ENCODE data around the gene MKNK2.

The MKNK2 gene

GRCh38 chr19:2041683-2042484 is 9.2 kb downstream of the MKNK2 start:
- peak; percentile 86 for DNase-seq (ENCODE audit: low read depth)

GRCh38 chr19:2041433-2041682 is 9.7 kb downstream of the MKNK2 start:
- no peak for TF ChIP-seq MYC (IDR thresholded peaks at IDR 0.05; ENCODE audit: low read depth, low read length)
- TF ChIP-seq, protein P1, sequence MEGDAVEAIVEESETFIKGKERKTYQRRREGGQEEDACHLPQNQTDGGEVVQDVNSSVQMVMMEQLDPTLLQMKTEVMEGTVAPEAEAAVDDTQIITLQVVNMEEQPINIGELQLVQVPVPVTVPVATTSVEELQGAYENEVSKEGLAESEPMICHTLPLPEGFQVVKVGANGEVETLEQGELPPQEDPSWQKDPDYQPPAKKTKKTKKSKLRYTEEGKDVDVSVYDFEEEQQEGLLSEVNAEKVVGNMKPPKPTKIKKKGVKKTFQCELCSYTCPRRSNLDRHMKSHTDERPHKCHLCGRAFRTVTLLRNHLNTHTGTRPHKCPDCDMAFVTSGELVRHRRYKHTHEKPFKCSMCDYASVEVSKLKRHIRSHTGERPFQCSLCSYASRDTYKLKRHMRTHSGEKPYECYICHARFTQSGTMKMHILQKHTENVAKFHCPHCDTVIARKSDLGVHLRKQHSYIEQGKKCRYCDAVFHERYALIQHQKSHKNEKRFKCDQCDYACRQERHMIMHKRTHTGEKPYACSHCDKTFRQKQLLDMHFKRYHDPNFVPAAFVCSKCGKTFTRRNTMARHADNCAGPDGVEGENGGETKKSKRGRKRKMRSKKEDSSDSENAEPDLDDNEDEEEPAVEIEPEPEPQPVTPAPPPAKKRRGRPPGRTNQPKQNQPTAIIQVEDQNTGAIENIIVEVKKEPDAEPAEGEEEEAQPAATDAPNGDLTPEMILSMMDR (IDR thresholded peaks at IDR 0.05; ENCODE audit: low read depth, low read length): no peak
- TF ChIP-seq, protein P2, sequence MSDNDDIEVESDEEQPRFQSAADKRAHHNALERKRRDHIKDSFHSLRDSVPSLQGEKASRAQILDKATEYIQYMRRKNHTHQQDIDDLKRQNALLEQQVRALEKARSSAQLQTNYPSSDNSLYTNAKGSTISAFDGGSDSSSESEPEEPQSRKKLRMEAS (IDR thresholded peaks at IDR 0.05; ENCODE audit: low read depth, low read length): no peak
- TF ChIP-seq POLR2A (IDR thresholded peaks at IDR 0.05; ENCODE audit: extremely low read depth, insufficient read length): no peak
- H3K4me3 ChIP-seq (ENCODE audit: low read depth, low read length): no peak overlapping the region
- DNase-seq (ENCODE audit: low read depth): no peak

More at GRCh38 chr19:2041683-2042484, 9.2 kb downstream of the MKNK2 start:
- TF ChIP-seq, protein P2 (IDR thresholded peaks at IDR 0.05; ENCODE audit: low read depth, low read length): no peak
- H3K4me3 ChIP-seq (ENCODE audit: low read depth, low read length): no peak overlapping the region

DNA sequence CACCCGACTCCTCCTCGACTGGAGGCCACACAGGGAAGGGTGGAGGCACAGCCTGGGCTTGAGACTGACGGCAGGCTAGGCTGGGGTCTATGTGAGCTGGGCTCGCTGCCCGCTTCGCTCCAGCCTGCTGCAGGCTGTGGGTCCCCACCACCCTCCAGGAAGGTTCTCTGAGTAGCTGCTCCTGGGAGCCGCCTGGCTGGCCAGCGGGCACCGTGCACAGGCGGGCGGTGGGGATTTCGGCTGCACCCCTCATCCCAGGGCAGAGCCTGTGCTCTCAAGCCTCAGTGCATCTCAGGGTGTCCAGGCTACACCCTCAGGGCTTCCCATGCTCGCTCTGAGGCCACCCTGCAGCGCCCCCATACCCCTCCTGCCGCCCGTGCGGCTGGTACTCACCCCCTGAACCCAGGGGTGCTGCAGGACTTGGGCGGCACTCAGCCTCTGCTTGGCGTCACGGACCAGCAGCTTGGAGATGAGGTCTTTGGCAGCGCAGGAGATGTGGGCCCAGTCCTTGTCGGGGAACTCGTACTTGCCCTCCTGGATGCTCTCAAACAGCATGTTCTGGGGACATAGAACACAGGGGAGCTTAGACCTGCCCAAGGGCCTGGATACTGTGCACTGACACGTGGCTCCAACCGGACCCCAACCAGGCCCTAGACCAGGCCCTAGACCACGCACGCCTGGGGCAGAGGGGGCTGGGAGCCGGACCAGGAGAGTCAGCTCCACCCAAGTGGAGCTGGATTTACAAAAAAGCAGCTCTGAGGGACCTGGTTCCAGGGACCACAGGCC is 10.2 kb downstream of the MKNK2 start:
- DNase-seq (ENCODE audit: low read depth): no peak
- H3K4me3 ChIP-seq (ENCODE audit: low read depth, low read length): no peak overlapping the region
- TF ChIP-seq POLR2A (IDR thresholded peaks at IDR 0.05; ENCODE audit: extremely low read depth, insufficient read length): no peak
- TF ChIP-seq, protein P2 (IDR thresholded peaks at IDR 0.05; ENCODE audit: low read depth, low read length): no peak
- TF ChIP-seq MYC (IDR thresholded peaks at IDR 0.05; ENCODE audit: low read depth, low read length): no peak
- TF ChIP-seq, protein P1 (IDR thresholded peaks at IDR 0.05; ENCODE audit: low read depth, low read length): no peak

GRCh38 chr19:2039959-2040646 is 10.9 kb downstream of the MKNK2 start:
- H3K4me3 ChIP-seq (ENCODE audit: low read depth, low read length): no peak overlapping the region
- DNase-seq (ENCODE audit: low read depth): no peak
- TF ChIP-seq, protein P1 (IDR thresholded peaks at IDR 0.05; ENCODE audit: low read depth, low read length): no peak
- TF ChIP-seq MYC (IDR thresholded peaks at IDR 0.05; ENCODE audit: low read depth, low read length) (no peak), POLR2A (IDR thresholded peaks at IDR 0.05; ENCODE audit: extremely low read depth, insufficient read length) (no peak)
- TF ChIP-seq, protein P2 (IDR thresholded peaks at IDR 0.05; ENCODE audit: low read depth, low read length): no peak

- TF ChIP-seq MYC (IDR thresholded peaks at IDR 0.05; ENCODE audit: low read depth, low read length) (no peak), POLR2A (IDR thresholded peaks at IDR 0.05; ENCODE audit: extremely low read depth, insufficient read length) (no peak)
- TF ChIP-seq, protein P2 (IDR thresholded peaks at IDR 0.05; ENCODE audit: low read depth, low read length): no peak
- no peak overlapping the region for H3K4me3 ChIP-seq (ENCODE audit: low read depth, low read length)
- no peak for DNase-seq (ENCODE audit: low read depth)
Measured at GRCh38 chr19:2039089-2039958, 11.7 kb downstream of the MKNK2 start.

All from NB4 (cell line).